Measurements from ENCODE around the gene CMSS1.

GRCh38 chr3:100020876-100021644 lies 203.4 kb downstream of the CMSS1 start:
- TF ChIP-seq ZC3H10 (CRISPR knock-in tag; IDR thresholded peaks at IDR 0.05): no peak
- TF ChIP-seq ZFP3 (CRISPR knock-in tag; IDR thresholded peaks at IDR 0.05): no peak
- TF ChIP-seq, protein P1, sequence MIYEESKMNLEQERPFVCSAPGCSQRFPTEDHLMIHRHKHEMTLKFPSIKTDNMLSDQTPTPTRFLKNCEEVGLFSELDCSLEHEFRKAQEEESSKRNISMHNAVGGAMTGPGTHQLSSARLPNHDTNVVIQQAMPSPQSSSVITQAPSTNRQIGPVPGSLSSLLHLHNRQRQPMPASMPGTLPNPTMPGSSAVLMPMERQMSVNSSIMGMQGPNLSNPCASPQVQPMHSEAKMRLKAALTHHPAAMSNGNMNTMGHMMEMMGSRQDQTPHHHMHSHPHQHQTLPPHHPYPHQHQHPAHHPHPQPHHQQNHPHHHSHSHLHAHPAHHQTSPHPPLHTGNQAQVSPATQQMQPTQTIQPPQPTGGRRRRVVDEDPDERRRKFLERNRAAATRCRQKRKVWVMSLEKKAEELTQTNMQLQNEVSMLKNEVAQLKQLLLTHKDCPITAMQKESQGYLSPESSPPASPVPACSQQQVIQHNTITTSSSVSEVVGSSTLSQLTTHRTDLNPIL (CRISPR knock-in tag; IDR thresholded peaks at IDR 0.05; ENCODE audit: low read depth): no peak
- TF ChIP-seq, protein P2, sequence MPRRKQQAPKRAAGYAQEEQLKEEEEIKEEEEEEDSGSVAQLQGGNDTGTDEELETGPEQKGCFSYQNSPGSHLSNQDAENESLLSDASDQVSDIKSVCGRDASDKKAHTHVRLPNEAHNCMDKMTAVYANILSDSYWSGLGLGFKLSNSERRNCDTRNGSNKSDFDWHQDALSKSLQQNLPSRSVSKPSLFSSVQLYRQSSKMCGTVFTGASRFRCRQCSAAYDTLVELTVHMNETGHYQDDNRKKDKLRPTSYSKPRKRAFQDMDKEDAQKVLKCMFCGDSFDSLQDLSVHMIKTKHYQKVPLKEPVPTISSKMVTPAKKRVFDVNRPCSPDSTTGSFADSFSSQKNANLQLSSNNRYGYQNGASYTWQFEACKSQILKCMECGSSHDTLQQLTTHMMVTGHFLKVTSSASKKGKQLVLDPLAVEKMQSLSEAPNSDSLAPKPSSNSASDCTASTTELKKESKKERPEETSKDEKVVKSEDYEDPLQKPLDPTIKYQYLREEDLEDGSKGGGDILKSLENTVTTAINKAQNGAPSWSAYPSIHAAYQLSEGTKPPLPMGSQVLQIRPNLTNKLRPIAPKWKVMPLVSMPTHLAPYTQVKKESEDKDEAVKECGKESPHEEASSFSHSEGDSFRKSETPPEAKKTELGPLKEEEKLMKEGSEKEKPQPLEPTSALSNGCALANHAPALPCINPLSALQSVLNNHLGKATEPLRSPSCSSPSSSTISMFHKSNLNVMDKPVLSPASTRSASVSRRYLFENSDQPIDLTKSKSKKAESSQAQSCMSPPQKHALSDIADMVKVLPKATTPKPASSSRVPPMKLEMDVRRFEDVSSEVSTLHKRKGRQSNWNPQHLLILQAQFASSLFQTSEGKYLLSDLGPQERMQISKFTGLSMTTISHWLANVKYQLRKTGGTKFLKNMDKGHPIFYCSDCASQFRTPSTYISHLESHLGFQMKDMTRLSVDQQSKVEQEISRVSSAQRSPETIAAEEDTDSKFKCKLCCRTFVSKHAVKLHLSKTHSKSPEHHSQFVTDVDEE (CRISPR knock-in tag; IDR thresholded peaks at IDR 0.05): no peak

Measured in SK-N-SH treated with all-trans-retinoic acid at 6 μM for 48 hours (cell line).